Esophagus squamous epithelium (tissue), 5 donors: ENCODE data around the gene FAM180A. TPM values are rescaled to one million over a fixed set of nuclear protein-coding genes. Genes with fewer than 3 reads are reported as not detected.

ENCODE experiments used
- DNase-seq: peaks from one replicate; lab custom pipeline; 2025; lab: John Stamatoyannopoulos, UW
- H3K27ac ChIP-seq, 4 donors: fragments of 200-600 bp; sonication (generic); one replicate each; pipeline ENCODE4 v1.5.1; 2016 to 2019; ENCODE audit warnings: mild to moderate bottlenecking in 1 of 4
- H3K27me3 ChIP-seq, 4 donors: fragments of 200-600 bp; sonication (generic); 1 replicate in 3 of 4; 2 replicates in 1 of 4; pipeline versions ENCODE4 v1.5.1 to v1.6.0; 2017 to 2021; ENCODE audit warnings: antibody characterized with exemption in 1 of 4
- H3K36me3 ChIP-seq, 3 donors: fragments of 200-600 bp; sonication (generic); one replicate each; pipeline ENCODE4 v1.5.1; 2016 to 2019
- H3K4me1 ChIP-seq, 3 donors: fragments of 200-600 bp; sonication (generic); one replicate each; pipeline ENCODE4 v1.5.1; 2017 to 2019
- H3K4me3 ChIP-seq, 4 donors: fragments of 200-600 bp; sonication (generic); 1 replicate in 3 of 4; 2 replicates in 1 of 4; pipeline ENCODE4 v1.5.1; 2016 to 2019; ENCODE audit warnings: mild to moderate bottlenecking in 2 of 4, moderate library complexity in 1 of 4
- H3K9me3 ChIP-seq, 3 donors: fragments of 200-600 bp; sonication (generic); one replicate each; pipeline ENCODE4 v1.5.1; 2016 to 2019
- POLR2A ChIP-seq, 4 donors: fragments of 450-650 bp; IDR thresholded peaks; one replicate each; pipeline ENCODE4 v1.6.1; 2017; ENCODE audit warnings: antibody characterized with exemption in 4 of 4, mild to moderate bottlenecking in 4 of 4, moderate library complexity in 3 of 4
- WGBS, 2 donors: methylation state at CpG; one replicate each; pipeline ENCODE4 v1.1.5; 2018; 5-methylcytosine and 5-hydroxymethylcytosine counted together
- intact Hi-C: fragments of 100-400 bp; cut with DNase I; formaldehyde crosslinking; loops from one replicate; pipeline ENCODE4 v1.15.0; 2022
- total RNA-seq, 4 donors: library from RNA; depleted of rRNA; stranded (reverse); fragments of >200 nt; gene quantifications; one replicate each; pipeline ENCODE4 v1.1.0, GENCODE V29; 2016
- TF ChIP-seq, protein P1 (sequence below), 6 experiments: fragments of 450-650 bp in 4 of 6; fragments of 200-600 bp in 2 of 6; sonication (generic) in 2 of 6; IDR thresholded peaks; one replicate each; pipeline ENCODE4 v1.5.1; 2016 to 2019; ENCODE audit warnings: antibody characterized with exemption in 6 of 6, mild to moderate bottlenecking in 4 of 6, moderate library complexity in 4 of 6
- donor health status: DM: yes; HTN: yes; CAD: no.

The FAM180A gene
- total RNA-seq, 4 donors from 2014 or later: 0.38 to 5.0 (median 0.60) TPM

DNA sequence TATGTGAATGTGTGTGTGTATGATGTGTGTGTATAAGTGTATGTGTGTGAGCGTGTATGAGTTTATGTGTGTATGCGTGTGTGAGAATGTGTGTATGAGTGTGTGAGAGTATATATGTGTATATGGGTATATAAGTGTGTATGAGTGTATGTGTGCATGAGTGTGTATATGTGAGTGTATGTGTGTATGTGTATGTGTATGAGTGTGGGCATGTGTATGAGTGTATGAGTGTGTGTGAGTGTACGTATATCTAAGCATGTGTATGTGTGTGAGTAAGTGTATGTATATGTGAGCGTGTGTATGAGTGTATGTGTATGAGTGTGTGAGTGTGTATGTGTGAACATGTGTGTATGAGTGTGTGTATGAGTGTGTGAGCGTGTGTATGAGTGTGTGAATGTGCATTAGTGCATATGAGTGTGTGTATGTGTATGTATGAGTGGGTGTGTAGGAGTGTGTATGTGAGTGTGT, 33.5 kb downstream of the FAM180A start:
- intact Hi-C loops: no loop called here
- WGBS, 2 donors: 95 to 96% methylated on average over 5 of the region's 5 CpGs
- H3K4me3 ChIP-seq: no peak overlapping the region
- H3K27ac ChIP-seq: no peak overlapping the region
- peaks cover 0 to 34% (median 5%) of the 10 kb centered on the region in 3 donors for H3K4me1 ChIP-seq
- no peak for TF ChIP-seq POLR2A (IDR thresholded peaks at IDR 0.05)
- TF ChIP-seq, protein P1, sequence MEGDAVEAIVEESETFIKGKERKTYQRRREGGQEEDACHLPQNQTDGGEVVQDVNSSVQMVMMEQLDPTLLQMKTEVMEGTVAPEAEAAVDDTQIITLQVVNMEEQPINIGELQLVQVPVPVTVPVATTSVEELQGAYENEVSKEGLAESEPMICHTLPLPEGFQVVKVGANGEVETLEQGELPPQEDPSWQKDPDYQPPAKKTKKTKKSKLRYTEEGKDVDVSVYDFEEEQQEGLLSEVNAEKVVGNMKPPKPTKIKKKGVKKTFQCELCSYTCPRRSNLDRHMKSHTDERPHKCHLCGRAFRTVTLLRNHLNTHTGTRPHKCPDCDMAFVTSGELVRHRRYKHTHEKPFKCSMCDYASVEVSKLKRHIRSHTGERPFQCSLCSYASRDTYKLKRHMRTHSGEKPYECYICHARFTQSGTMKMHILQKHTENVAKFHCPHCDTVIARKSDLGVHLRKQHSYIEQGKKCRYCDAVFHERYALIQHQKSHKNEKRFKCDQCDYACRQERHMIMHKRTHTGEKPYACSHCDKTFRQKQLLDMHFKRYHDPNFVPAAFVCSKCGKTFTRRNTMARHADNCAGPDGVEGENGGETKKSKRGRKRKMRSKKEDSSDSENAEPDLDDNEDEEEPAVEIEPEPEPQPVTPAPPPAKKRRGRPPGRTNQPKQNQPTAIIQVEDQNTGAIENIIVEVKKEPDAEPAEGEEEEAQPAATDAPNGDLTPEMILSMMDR (IDR thresholded peaks at IDR 0.05): no peak
- no peak for DNase-seq
- H3K36me3 ChIP-seq: no peaks in the 10 kb centered on the region
- H3K9me3 ChIP-seq: no peaks in the 10 kb centered on the region
- H3K27me3 ChIP-seq: peaks cover 0 to 37% (median 0%) of the 10 kb centered on the region in 4 donors

DNA sequence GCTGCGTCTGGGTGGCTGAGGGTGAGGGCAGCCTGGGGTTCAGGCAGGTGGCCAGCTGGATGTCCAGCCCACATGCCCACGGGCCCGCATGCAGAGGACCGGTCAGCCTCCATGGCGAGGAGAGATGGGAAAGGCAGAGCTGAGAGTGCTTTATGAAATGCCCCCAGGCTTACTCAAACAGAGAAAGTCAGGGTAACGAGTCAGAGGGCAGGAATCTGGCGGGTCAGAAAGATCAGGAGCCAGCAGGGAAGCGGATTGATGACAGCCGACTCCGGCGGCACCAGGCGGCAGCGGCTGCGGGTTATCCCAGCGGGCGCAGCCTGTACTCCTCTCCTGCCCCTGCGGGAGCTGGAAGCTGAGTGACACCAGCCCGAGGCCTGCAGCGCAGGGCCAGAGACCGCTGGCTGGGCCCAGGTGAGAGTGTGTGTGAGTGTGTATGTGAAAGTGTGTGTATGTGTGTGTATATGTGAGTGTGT, 34.0 kb downstream of the FAM180A start:
- Histone ChIP-seq H3K4me3 (peak overlapping the region in 1 of 4 donors; percentile 18), H3K27ac (no peak overlapping the region), H3K4me1 (peaks cover 0 to 34% (median 5%) of the 10 kb centered on the region in 3 donors), H3K27me3 (peaks cover 0 to 32% (median 0%) of the 10 kb centered on the region in 4 donors), H3K36me3 (no peaks in the 10 kb centered on the region), H3K9me3 (no peaks in the 10 kb centered on the region)
- intact Hi-C loops: no loop called here
- no peak for DNase-seq
- 32 to 36% methylated on average over 18 of the region's 20 CpGs for WGBS, 2 donors
- TF ChIP-seq, protein P1 (IDR thresholded peaks at IDR 0.05): peak in 1 of 6 experiments; percentile 5
- no peak for TF ChIP-seq POLR2A (IDR thresholded peaks at IDR 0.05)

DNA sequence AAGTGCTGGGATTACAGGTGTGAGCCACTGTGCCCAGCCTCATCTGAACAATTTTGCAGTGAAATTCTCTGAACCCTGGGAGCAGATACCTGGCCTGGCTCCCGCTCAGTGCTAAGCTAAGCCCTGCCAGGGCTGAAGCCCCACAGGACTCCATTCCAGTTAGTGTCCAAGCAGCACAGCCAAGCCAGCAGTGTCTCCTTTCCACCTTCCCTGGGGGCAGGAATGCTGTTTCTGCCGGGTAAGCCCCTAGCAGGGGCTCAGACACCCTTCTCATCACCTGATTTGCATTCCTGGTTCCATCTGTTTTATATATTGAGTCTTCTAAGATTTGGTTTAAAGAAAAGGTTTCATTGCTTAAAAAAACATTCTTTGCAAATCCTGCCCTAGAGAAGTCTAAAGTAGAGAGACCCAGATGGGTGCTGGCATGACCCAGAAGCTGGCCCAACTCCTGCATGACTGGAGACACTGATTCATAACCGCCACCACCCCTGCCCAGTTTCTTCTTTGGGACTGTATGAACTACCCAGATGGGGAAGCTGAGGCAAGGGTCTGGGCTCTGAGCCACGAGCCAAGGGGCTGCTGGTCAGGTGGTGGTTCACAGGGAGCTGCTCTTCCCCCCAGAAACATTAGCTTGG, 34.7 kb downstream of the FAM180A start:
- H3K27me3 ChIP-seq: peaks cover 0 to 26% (median 0%) of the 10 kb centered on the region in 4 donors
- H3K4me1 ChIP-seq: peaks cover 0 to 34% (median 5%) of the 10 kb centered on the region in 3 donors
- no peaks in the 10 kb centered on the region for H3K9me3 ChIP-seq
- no peak overlapping the region for H3K4me3 ChIP-seq
- intact Hi-C loops: no loop called here
- TF ChIP-seq, protein P1 (IDR thresholded peaks at IDR 0.05): no peak
- TF ChIP-seq POLR2A (IDR thresholded peaks at IDR 0.05): no peak
- no peak for DNase-seq
- no peak overlapping the region for H3K27ac ChIP-seq
- WGBS, 2 donors: 38 to 66% methylated on average over 3 to 4 of the region's 4 CpGs
- H3K36me3 ChIP-seq: no peaks in the 10 kb centered on the region

DNA sequence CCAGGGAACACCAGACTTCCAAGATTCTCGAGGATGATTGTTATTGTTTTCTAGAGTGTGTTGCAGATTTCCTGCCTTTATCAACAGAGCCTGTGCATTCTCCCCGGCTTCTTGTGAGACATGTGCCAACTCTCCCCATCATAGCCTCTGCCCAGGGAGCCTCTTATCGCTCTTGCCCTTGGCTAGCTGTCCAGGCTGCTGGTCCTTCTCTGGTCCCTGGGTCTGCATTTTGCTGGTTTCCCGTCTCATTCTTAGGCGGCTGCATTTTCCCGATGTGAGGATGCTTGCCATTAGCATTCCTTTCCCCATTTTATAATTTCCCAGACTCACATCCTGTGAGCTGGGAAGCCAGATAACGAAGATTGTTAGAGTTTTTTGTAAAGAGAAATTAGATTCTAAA, 35.8 kb downstream of the FAM180A start:
- DNase-seq: no peak
- no peaks in the 10 kb centered on the region for H3K36me3 ChIP-seq
- intact Hi-C loops: no loop called here
- H3K27ac ChIP-seq: no peak overlapping the region
- H3K27me3 ChIP-seq: peaks cover 0 to 14% (median 0%) of the 10 kb centered on the region in 4 donors
- no peak for TF ChIP-seq POLR2A (IDR thresholded peaks at IDR 0.05)
- TF ChIP-seq, protein P1 (IDR thresholded peaks at IDR 0.05): no peak
- H3K4me3 ChIP-seq: no peak overlapping the region
- peaks cover 4 to 40% (median 8%) of the 10 kb centered on the region in 3 donors for H3K4me1 ChIP-seq
- WGBS, 2 donors: 62 to 83% methylated on average over 7 of the region's 7 CpGs
- no peaks in the 10 kb centered on the region for H3K9me3 ChIP-seq

DNA sequence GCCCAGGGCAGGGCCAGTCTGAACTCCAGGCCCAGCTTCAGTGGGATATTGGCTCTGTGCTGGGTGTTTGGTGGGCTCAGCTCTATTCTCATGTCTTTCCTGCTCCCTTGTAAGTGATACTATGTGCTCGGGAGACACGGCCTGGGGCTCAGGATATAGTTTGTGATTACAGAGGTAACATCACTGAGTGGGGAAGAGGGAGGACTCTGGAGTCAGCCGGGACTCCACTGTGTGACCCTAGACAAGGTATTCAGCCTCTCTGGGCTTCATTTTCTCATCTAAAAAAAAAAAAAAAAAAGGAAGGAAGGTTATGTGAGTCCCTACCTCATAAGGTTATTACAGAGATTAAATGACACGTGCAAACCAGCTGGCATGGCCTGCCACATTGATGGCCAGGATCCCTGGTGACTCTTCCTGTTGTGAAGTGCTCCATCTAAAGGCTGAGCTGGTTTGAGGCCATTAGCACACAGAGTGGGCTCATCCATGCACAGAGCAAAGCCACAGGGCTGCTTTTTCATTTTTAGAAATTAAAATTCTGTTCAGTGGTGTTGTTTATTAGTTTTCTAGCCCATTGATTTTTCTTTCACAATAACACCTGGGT, 36.3 kb downstream of the FAM180A start:
- no peaks in the 10 kb centered on the region for H3K9me3 ChIP-seq
- no peak for DNase-seq
- no peak overlapping the region for H3K27ac ChIP-seq
- TF ChIP-seq POLR2A (IDR thresholded peaks at IDR 0.05): no peak
- TF ChIP-seq, protein P1 (IDR thresholded peaks at IDR 0.05): no peak
- 65 to 74% methylated on average over 2 to 4 of the region's 4 CpGs for WGBS, 2 donors
- no peak overlapping the region for H3K4me3 ChIP-seq
- no peaks in the 10 kb centered on the region for H3K36me3 ChIP-seq
- peaks cover 6 to 45% (median 12%) of the 10 kb centered on the region in 3 donors for H3K4me1 ChIP-seq
- H3K27me3 ChIP-seq: peaks cover 0 to 10% (median 0%) of the 10 kb centered on the region in 4 donors
- intact Hi-C loops: no loop called here
